HG02973 (cell line): ENCODE results near the gene FOXD4L4.
"Not testable (repeated sequence)": the region's sequence is repeated elsewhere in the genome, so short reads cannot be mapped to it uniquely, and the experiment has no call there.

Experiments used
- ATAC-seq: cut with Tn5 transposase; IDR thresholded peaks from one replicate; pipeline ENCODE4 v1.9.1; 2021; ENCODE audit warnings: moderate library complexity; ENCODE audit not compliant: unreplicated experiment

FOXD4L4 gene

DNA sequence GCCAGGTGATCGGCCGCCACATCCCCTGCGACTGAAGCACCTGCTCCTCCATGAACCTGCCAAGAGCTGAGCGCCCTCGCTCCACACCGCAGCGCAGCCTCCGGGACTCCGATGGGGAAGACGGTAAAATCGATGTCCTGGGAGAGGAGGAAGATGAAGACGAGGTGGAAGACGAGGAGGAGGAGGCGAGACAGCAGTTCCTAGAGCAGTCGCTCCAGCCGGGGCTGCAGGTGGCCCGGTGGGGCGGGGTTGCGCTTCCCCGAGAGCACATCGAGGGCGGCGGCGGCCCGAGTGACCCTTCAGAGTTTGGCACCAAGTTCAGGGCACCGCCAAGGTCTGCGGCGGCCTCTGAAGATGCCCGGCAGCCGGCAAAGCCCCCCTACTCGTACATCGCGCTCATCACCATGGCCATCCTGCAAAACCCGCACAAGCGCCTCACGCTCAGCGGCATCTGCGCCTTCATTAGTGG is at the start of gene FOXD4L4:
Gene FOXD4L4, plus strand, starts transcription at position 51 of the 469 bp plus-strand sequence. Its CDS starts 0 bp downstream, at position 51.
- not testable (repeated sequence) for ATAC-seq

- ATAC-seq = not testable (repeated sequence)
These were observed 33.4 kb upstream of the FOXD4L4 start for GRCh38 chr9:65703550-65703949.

DNA sequence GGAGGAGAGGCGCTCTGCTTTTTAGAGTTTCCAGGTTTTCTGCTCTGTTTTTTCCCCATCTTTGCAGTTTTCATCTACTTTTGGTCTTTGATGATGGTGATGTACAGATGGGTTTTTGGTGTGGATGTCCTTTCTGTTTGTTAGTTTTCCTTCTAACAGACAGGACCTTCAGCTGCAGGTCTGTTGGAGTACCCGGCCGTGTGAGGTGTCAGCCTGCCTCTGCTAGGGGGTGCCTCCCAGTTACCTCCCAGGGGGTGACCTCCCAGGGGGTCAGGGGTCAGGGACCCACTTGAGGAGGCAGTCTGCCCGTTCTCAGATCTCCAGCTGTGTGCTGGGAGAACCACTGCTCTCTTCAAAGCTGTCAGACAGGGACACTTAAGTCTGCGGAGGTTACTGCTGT is 22.5 kb upstream of the FOXD4L4 start:
- not testable (repeated sequence) for ATAC-seq

GRCh38 chr9:65738133-65738532 is 1.2 kb downstream of the FOXD4L4 start:
- ATAC-seq = not testable (repeated sequence)
